ENCODE data around the gene FSIP1.

FSIP1 gene

DNA sequence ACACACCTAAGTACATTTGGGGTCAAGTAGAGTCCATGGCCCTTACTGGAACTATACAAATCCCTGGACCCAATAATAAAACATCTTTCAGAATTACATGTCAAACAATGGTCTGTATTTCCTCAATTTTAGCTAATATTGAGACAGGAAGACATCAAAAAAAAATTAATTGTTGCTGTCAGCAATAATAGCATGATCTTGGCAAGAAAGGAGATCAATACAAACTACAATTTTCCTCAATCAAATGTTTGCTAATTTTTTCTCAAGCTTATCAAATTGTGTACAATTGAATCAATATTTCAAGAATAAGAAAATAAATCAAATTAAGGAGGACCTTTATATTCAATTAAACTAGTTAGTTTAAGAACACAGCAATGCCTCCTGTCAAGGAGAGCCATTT is 62.6 kb downstream of the FSIP1 start:
- no peak for DNase-seq (ENCODE audit: low spot score)

DNA sequence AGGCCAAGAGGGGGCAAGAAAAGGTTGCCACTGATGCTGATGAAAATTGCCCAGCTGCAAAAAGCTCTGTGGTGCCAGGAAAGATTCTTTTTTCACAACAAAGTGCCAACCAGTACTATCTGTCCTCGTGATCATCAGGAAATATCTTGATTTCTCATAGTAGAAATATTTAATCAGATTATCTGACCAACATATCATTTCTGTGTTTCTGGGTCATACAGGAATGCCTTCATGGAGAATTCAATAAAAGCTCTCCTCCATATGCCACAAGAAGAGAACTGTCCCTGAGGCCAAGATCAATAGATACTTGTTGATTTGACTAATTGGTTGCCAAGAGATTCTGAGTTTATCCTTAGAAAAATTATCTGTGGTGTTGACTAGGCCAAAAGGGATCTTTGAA is 63.5 kb downstream of the FSIP1 start:
- DNase-seq (ENCODE audit: low spot score): no peak

- no peak for DNase-seq (ENCODE audit: low spot score)
Observed at GRCh38 chr15:39717134-39717533, 65.5 kb downstream of the FSIP1 start.

DNA sequence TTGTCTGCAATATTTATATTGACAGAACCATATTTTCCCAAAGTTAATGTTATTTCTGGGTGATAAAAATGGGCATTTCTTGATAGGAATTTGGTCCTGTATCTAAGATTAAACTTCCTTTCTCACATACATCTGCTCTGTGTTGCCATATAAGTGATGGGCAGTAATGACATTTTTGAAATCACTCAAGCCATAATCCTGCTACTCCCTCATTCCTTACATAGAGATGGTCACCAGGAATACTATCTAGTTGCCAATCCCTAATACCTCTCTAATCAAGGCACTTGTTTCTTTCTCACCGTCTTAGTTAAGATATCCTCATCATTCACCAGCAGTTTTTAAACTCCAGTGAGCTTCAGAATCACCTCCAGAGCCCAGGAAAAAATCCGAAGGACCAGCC is 68.4 kb downstream of the FSIP1 start:
- DNase-seq (ENCODE audit: low spot score): no peak

DNA sequence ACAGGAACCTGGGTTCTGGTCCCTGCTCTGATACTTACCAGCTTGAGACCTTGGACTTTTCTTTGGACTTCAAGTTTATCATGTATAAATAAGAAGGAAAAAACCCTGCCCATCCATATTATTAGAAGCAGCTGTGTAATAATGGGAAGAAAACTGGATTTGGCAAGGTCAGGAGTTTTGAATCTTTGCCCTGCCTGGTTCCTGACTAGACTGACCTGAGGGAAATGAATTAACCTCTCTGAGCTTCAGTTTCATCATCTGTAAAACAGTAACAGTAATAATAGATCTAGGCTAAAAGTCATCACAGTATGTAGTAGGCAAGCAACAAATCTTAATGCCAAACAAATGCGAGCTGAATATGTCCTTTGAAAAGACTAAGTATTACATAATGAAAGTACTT is 68.8 kb downstream of the FSIP1 start:
- no peak for DNase-seq (ENCODE audit: low spot score)

DNA sequence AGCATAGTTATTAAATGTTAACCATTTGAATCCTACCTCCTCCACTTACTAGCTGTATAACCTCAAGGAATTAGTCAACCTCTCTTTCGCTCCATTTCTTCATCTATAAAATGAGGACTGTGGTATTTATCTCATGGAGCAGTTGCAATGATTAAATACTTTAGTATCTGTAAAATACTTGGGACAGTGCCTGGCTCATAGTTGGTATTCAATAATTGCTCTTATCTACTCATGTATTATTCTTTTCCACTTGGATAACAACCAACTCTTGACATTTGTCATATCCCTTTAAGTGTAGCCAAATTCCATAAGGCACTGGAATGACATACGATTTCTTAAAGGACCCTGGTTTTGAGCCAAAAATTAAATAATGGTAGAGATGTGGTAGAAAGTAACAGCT is 72.0 kb downstream of the FSIP1 start:
- no peak for DNase-seq (ENCODE audit: low spot score)

DNA sequence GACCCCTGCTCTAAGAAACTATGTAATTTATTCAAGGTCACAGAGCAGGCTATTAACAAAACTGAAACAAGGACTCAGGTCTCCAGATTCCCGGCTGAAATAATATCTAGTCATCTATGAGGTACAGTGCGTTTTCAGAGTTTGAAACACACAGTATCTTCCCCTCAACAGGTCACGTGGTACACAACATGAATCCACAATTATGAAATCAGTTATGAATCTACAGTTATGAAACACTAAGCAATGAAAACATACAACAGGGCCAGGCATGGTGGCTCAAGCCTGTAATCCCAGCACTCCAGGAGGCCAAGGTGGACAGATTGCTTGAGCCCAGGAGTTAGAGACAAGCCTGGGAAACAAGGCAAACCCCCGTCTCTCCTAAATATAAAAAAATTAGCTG is 72.7 kb downstream of the FSIP1 start:
- DNase-seq (ENCODE audit: low spot score): no peak

GRCh38 chr15:39706206-39706605 is 76.4 kb downstream of the FSIP1 start:
- DNase-seq (ENCODE audit: low spot score): no peak

- no peak for DNase-seq (ENCODE audit: low spot score)
Observed at GRCh38 chr15:39704689-39705088, 78.0 kb downstream of the FSIP1 start.

DNA sequence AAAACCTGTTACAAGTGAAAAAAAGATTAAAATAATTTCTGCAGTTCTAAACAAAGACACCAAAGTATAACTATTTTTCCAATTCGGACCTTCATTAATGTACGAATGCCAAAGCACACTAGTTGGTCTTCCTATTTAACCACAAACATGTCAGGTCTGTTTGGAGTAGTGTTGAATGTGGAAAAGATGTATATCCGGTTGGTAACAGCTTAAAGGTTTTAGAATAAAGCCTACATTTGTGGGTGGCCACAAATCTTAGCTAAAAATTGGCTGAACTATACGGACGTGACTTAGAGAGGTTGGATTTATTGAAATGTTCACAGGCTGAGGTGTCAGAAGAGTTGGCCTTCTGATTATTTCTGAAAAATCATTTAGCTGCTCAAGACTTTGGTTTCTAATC is 78.4 kb downstream of the FSIP1 start:
- DNase-seq (ENCODE audit: low spot score): no peak

- DNase-seq (ENCODE audit: low spot score): no peak
Observed at GRCh38 chr15:39701988-39702387, 80.7 kb downstream of the FSIP1 start.

- no peak for DNase-seq (ENCODE audit: low spot score)
Observed at GRCh38 chr15:39700375-39700700, 82.3 kb downstream of the FSIP1 start.

- no peak for DNase-seq (ENCODE audit: low spot score)
Observed at GRCh38 chr15:39699516-39700374, 82.9 kb downstream of the FSIP1 start.

- no peak for DNase-seq (ENCODE audit: low spot score)
Observed at GRCh38 chr15:39698444-39699390, 83.9 kb downstream of the FSIP1 start.

DNA sequence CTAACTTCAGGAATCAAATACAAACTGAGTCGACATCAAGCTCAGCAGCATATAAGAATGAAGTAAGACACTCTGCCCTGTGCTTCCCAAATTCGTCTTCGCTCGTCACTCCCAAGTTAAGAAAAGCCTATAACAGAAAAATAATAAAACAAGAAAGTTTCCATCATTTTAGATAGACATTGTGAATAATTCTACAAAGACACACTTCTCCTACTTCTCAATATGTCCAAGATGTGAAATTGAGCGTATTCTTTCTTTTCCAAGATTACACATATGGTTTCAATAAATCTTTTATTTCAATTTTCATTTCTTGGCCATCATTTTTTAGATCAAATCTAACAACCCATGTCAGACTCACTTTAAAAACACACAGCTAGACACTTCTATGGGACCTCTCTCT is 85.1 kb downstream of the FSIP1 start:
- no peak for DNase-seq (ENCODE audit: low spot score)

GRCh38 chr15:39695793-39696192 is 86.8 kb downstream of the FSIP1 start:
- no peak for DNase-seq (ENCODE audit: low spot score)

GRCh38 chr15:39692356-39693327 is 90.0 kb downstream of the FSIP1 start:
- no peak for DNase-seq (ENCODE audit: low spot score)

DNA sequence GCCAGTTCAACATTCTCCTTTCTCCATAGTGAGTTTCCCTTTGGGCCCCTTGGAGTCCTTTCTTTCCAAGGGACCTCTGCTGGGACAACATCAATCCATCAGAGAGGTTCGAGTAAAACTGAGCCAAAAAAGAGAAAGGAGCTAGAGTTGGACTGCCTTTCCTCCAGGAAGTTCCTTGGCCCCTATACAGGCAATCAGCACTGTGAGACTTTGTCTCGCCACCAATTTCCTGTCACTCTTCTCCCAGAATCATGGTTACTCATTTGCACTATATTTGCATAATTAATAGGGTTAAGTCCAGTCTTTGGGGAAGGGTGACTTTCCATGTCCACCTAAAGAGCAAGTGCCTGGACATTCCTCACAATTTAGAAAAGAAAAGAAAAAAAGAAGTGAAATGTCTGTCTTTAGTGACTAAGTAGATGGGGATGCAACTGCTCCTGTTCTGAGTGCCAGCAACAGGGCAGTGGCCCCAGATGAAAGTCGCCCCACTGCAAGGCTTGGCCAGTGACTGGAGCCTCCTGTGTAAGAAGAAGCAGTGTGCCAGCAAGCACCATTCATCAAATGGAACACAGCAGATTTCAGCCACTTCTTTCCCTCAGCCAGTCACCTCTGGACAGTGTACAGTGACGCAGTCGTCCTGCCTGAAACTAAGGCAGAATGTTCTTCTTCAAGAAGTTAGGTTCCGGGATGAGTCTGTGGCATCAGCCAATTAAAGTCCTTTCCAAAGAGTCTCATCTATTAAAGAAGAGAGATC is 91.6 kb downstream of the FSIP1 start:
- no peak for DNase-seq (ENCODE audit: low spot score)

DNA sequence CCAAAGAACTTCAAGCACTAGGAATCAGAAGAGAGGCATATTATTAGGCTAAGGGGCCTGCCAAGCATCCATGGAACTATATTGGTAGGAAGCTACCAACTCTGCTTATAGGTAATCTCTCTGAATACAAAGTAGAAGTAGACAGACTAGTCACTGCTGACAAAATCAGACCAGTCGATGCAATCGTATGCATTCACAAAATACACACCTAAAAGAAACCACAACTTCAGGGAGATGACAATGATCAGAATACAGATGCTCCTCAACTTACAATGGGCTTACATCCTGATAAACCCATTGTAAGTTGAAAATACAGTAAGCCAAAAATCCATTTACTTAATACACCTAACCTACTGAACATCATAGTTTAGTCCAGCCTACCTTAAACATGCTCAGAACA is 94.7 kb downstream of the FSIP1 start:
- no peak for DNase-seq (ENCODE audit: low spot score)

GRCh38 chr15:39685999-39686613 is 96.5 kb downstream of the FSIP1 start:
- DNase-seq (ENCODE audit: low spot score): peak; percentile 27

GRCh38 chr15:39685367-39685766 is 97.3 kb downstream of the FSIP1 start:
- DNase-seq (ENCODE audit: low spot score): no peak
